SK-N-DZ (cell line): ENCODE measurements around the gene LHX2.

Experiments
- DNase-seq: peaks from one replicate; pipeline ENCODE4 v3.0.0-alpha.2; 2015; ENCODE audit warnings: low spot score

The LHX2 gene

GRCh38 chr9:124013309-124014210 is 2.0 kb downstream of the LHX2 start:
- no peak for DNase-seq

DNA sequence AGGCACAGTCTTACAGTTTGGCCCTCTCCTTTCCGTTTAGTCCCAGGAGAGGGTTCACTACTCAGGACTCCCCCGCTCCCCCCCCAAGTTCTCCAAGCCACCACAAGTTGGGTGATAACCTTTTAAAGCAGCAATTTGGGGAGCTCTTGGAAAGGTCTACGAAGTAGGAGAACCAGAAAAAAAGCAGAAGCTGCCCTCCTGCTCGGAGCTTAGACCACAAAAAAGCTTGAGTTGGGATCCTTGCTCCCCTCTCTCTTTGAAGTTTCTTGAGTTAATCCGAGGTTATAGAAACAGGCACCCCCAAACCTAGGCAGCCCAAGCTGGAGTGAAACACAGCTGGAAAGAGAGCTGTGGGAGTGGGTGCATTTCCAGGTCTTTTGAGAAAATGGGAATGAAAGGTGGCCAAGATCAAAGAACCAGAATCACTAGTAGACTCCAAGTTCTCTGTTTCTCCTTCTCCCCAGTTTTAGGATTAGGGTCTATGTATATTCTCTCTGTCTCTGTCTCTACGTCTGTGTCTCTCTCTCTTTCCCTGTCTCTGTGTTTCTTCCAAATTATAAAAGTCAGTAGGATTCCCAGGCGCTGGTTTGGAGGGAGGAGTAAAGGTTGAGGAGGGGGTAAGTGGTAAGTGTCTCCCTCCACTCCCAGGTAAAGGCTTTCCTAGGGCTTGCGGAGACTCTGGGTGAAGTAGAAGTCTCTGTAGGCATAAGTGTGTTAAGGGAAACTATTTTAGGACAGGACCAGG is 2.8 kb downstream of the LHX2 start:
- DNase-seq: no peak

GRCh38 chr9:124014956-124015660 is 3.5 kb downstream of the LHX2 start:
- DNase-seq: no peak

GRCh38 chr9:124015661-124016131 is 4.1 kb downstream of the LHX2 start:
- no peak for DNase-seq

GRCh38 chr9:124016175-124017050 is 4.8 kb downstream of the LHX2 start:
- no peak for DNase-seq

DNA sequence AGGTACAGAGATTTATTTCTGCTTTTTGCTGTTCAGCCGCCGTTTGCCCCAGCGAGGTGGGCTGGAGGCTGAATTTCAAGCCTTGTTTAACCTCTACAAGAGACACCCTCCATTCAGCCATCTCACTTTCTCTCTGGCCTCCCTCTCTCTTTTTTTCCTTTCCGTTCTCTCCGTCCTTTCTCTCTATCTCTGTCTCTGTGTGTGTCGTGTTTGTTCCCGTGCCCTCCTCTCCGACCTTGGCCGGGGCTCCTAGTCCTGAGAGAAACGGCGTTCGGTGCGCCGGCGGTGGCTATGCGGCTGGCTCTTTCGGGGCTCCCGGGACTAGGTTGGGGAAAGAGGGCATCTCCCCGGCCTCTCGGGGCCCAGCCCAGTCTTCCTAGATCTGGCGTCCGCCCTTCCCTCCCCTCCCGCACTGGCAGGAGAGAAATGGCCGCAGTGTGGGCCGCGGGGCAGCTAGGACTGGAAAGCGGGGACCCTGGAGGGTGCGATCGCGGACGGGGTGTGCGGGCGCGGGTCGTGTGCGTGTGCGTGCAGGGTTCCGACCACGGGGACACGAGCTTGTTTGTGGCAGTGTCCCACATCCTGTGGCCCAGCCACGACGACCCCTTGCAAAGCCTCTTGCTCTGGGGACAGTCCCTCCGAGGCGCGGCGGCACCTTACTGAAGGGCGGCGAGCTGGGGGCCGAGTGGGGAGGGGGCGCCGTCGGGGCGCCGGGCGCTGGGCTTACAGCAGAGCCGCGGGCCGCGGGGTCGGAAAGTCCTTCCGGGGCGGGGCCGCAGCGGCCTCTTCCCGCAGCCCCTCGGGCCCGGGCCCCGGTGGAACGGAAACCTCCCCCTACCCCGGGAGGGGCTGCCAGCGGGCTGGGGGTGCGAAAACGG is 5.7 kb downstream of the LHX2 start:
- DNase-seq: no peak

DNA sequence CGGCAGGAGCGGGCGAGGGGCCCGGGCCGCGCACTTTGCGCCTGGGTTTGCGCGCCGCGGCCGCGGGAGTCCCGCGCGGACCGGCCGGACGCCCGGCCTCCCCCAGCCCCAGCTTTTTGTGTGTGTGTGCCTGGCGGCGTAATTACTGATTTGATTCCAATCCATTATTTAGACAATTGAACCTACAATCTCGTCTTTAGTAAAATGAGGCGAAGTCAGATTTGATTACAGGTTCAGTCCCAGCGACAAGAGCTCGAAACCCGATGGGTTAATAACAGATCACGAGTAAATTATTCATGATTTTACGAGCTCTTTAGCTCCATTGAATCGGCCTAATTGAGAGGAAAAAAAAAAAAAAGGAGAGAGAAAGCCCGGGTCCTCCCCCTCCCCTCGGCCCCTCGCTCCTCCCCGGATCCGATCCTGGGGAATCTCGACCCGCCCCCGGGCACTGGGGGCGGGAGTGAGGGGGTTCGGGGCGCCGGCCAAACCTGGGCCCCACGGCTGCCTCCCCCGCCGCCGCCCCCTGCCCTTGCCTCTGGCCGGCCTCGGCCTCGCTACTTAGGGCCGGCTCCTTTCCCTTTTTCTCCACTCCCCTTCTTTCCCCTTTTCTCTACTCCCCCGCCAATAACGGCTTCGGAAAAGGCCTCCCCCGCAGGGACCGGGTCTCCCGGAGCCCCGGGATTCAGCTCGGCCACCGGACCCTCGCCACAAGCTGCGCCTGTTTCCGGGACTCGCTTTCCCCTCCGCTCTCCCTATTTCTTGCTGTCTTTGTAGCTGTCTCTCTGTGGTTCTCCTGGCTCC is 6.6 kb downstream of the LHX2 start:
- no peak for DNase-seq

GRCh38 chr9:124018730-124019697 is 7.4 kb downstream of the LHX2 start:
- DNase-seq: no peak

- DNase-seq: no peak
Measured at GRCh38 chr9:124019771-124020519, 8.4 kb downstream of the LHX2 start.

GRCh38 chr9:124020520-124021384 is 9.2 kb downstream of the LHX2 start:
- no peak for DNase-seq

- no peak for DNase-seq
Measured at GRCh38 chr9:124021385-124021769, 9.8 kb downstream of the LHX2 start.

- DNase-seq: peak; percentile 49
Measured at GRCh38 chr9:124022201-124023121, 10.9 kb downstream of the LHX2 start.

DNA sequence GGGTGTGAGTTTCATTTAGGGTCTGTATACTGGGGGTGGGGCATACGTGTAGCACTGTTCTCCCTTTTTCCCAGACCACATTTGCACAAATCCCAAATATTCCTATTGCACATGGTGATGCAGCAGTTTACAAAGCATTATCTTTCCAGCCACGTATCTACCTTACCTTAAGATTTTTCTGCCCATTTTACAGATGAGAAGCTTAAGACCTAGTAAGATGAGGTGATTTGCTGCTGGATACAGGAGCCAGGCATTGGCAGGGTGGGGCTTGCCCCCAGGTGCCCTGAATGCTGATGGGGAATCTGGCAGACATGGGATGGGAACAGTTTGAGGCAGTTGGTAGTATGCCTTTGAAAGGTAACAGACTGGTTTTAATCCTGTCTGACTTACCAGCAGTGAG is 12.5 kb downstream of the LHX2 start:
- DNase-seq: no peak

- no peak for DNase-seq
Measured at GRCh38 chr9:124029617-124030016, 18.0 kb downstream of the LHX2 start.

DNA sequence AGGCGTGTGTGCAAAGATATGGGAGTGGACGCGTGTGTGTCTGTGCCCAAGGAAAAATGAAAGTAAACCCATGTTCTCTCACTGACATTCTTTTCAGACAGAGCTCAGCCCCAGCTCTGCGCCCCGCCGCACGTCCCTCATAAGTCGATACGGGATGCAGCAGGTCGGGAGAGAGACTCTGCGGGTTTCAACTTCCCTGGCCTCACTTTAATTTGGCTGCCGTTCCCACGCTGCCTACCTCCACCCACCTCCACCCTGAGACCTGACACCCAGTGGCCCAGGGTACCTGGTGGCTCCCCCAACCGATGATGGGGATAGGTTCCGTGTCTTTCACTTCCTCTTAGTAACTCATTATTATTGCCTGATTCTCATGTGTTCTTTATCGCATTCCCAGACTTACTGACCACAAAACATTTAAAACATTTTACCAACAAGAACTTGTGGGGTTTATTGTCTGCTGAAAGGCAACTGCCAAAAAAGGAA is 19.4 kb downstream of the LHX2 start:
- no peak for DNase-seq
